SK-N-SH treated with all-trans-retinoic acid at 6 μM for 48 hours (cell line): ENCODE results near the gene MOB1A.

Source experiments
- ATAC-seq: fragments of 200-7000 bp; cut with Tn5 transposase; 3 replicates; pipeline ENCODE4 v1.9.1; 2020; ENCODE audit warnings: mild to moderate bottlenecking, moderate library complexity
- ARNTL ChIP-seq: fragments of 450-650 bp; formaldehyde crosslinking; IDR thresholded peaks from 2 replicates; pipeline ENCODE4 v1.5.0; 2020; ENCODE audit warnings: low read depth, mild to moderate bottlenecking, moderate library complexity, borderline replicate concordance
- BACH2 ChIP-seq: fragments of 250-450 bp; sonication (Bioruptor Pico); IDR thresholded peaks from 2 replicates; pipeline ENCODE4 v1.9.0; 2021; ENCODE audit warnings: mild to moderate bottlenecking, borderline replicate concordance
- CREB5 ChIP-seq: fragments of 250-450 bp; sonication (Bioruptor Pico); IDR thresholded peaks from 2 replicates; pipeline ENCODE4 v1.5.1; 2020; ENCODE audit warnings: low read depth, mild to moderate bottlenecking, moderate library complexity
- CSDC2 ChIP-seq: fragments of 250-450 bp; sonication (Bioruptor Pico); IDR thresholded peaks from 2 replicates; pipeline ENCODE4 v1.5.0; 2020; ENCODE audit warnings: mild to moderate bottlenecking, moderate library complexity
- CSRNP3 ChIP-seq: fragments of 250-450 bp; sonication (Bioruptor Pico); IDR thresholded peaks from 2 replicates; pipeline ENCODE4 v1.5.1; 2021; ENCODE audit warnings: mild to moderate bottlenecking, moderate library complexity
- ESRRG ChIP-seq: fragments of 250-450 bp; sonication (Bioruptor Pico); IDR thresholded peaks from 2 replicates; pipeline ENCODE4 v1.6.1; 2021; ENCODE audit warnings: mild to moderate bottlenecking
- GLIS3 ChIP-seq: fragments of 250-450 bp; sonication (Bioruptor Pico); IDR thresholded peaks from 2 replicates; pipeline ENCODE4 v1.5.0; 2020; ENCODE audit warnings: mild to moderate bottlenecking, moderate library complexity
- ISL1 ChIP-seq: fragments of 250-450 bp; sonication (Bioruptor Pico); IDR thresholded peaks from 2 replicates; pipeline ENCODE4 v2.1.2; 2022; ENCODE audit warnings: mild to moderate bottlenecking, moderate library complexity
- OSR1 ChIP-seq: fragments of 250-450 bp; sonication (Bioruptor Pico); IDR thresholded peaks from 2 replicates; pipeline ENCODE4 v1.8.0; 2022; ENCODE audit warnings: moderate library complexity, mild to moderate bottlenecking, inconsistent platforms
- PATZ1 ChIP-seq: fragments of 250-450 bp; sonication (Bioruptor Pico); IDR thresholded peaks from 2 replicates; pipeline ENCODE4 v1.8.0; 2020; ENCODE audit warnings: mild to moderate bottlenecking, moderate library complexity, borderline replicate concordance
- PPARA ChIP-seq: fragments of 250-450 bp; sonication (Bioruptor Pico); IDR thresholded peaks from 2 replicates; pipeline ENCODE4 v1.5.0; 2020; ENCODE audit warnings: mild to moderate bottlenecking, borderline replicate concordance
- RARB ChIP-seq: fragments of 250-450 bp; sonication (Bioruptor Pico); IDR thresholded peaks from 2 replicates; pipeline ENCODE4 v1.8.0; 2021; ENCODE audit warnings: mild to moderate bottlenecking, moderate library complexity
- SNAI2 ChIP-seq: fragments of 250-450 bp; sonication (Bioruptor Pico); IDR thresholded peaks from 2 replicates; pipeline ENCODE4 v1.5.0; 2020; ENCODE audit warnings: mild to moderate bottlenecking, moderate library complexity
- TOX ChIP-seq: fragments of 250-450 bp; sonication (Bioruptor Pico); IDR thresholded peaks from 2 replicates; pipeline ENCODE4 v1.8.0; 2021; ENCODE audit warnings: mild to moderate bottlenecking, moderate library complexity, borderline replicate concordance
- TSHZ2 ChIP-seq: fragments of 250-450 bp; sonication (Bioruptor Pico); IDR thresholded peaks from 2 replicates; pipeline ENCODE4 v1.5.0; 2020; ENCODE audit warnings: mild to moderate bottlenecking, moderate library complexity
- ZC3H10 ChIP-seq: fragments of 250-450 bp; sonication (Bioruptor Pico); IDR thresholded peaks from 2 replicates; pipeline ENCODE4 v1.5.1; 2021; ENCODE audit warnings: mild to moderate bottlenecking, moderate library complexity
- ZFP3 ChIP-seq: fragments of 250-450 bp; sonication (Bioruptor Pico); IDR thresholded peaks from 2 replicates; pipeline ENCODE4 v1.5.0; 2020; ENCODE audit warnings: mild to moderate bottlenecking, moderate library complexity
- ZFP30 ChIP-seq: fragments of 450-650 bp; formaldehyde crosslinking; IDR thresholded peaks from 2 replicates; pipeline ENCODE4 v1.5.0; 2022; ENCODE audit warnings: mild to moderate bottlenecking, moderate library complexity
- ZNF565 ChIP-seq: fragments of 450-650 bp; formaldehyde crosslinking; conservative IDR thresholded peaks from 2 replicates; pipeline ENCODE4 v1.5.0; 2020; ENCODE audit warnings: low read depth, mild to moderate bottlenecking, moderate library complexity
- ZNF70 ChIP-seq: fragments of 450-650 bp; formaldehyde crosslinking; IDR thresholded peaks from 2 replicates; pipeline ENCODE4 v1.5.0; 2020; ENCODE audit warnings: mild to moderate bottlenecking, moderate library complexity
- ZNF8 ChIP-seq: fragments of 450-650 bp; formaldehyde crosslinking; IDR thresholded peaks from 2 replicates; pipeline ENCODE4 v1.5.0; 2020; ENCODE audit warnings: mild to moderate bottlenecking, moderate library complexity

MOB1A gene

GRCh38 chr2:74198461-74199274 lies 20.0 kb upstream of the MOB1A start, which contains the start of gene MTHFD2:
TSS of gene MTHFD2 (plus strand) at chr2:74198615. CDS start at chr2:74198642, 27 bp downstream.
- ATAC-seq: peak; percentile 92
- 0 out of 2 replicates have a peak, but pooled peaks have one; percentile 11 for TF ChIP-seq ZFP3 (CRISPR knock-in tag)
- no peak for TF ChIP-seq PATZ1 (CRISPR knock-in tag)
- no peak for TF ChIP-seq ZNF8 (CRISPR knock-in tag)
- TF ChIP-seq, all 23 proteins: peak for 1

GRCh38 chr2:74198023-74198460 lies 19.4 kb upstream of the MOB1A start:
- ATAC-seq: no peak
- TF ChIP-seq OSR1 (no peak), CREB5 (no peak), TOX (no peak)
- TF ChIP-seq, all 23 proteins: peak for 0

GRCh38 chr2:74197049-74197448 lies 18.4 kb upstream of the MOB1A start:
- no peak for ATAC-seq
- TF ChIP-seq GLIS3 (CRISPR knock-in tag) (no peak), CREB5 (no peak)

GRCh38 chr2:74194799-74195198 lies 16.1 kb upstream of the MOB1A start:
- ATAC-seq: no peak
- TF ChIP-seq CSRNP3 (no peak), ARNTL (CRISPR knock-in tag) (no peak), ZC3H10 (no peak), ZNF565 (CRISPR knock-in tag) (no peak), ISL1 (no peak), ZNF8 (CRISPR knock-in tag) (no peak), SNAI2 (CRISPR knock-in tag) (no peak), ZFP30 (CRISPR knock-in tag) (no peak), PATZ1 (CRISPR knock-in tag) (no peak), BACH2 (CRISPR knock-in tag) (no peak), ZFP3 (CRISPR knock-in tag) (no peak), ZNF70 (no peak), RARB (CRISPR knock-in tag) (no peak), TSHZ2 (CRISPR knock-in tag) (no peak), CSDC2 (no peak), GLIS3 (CRISPR knock-in tag) (no peak), CREB5 (no peak), PPARA (CRISPR knock-in tag) (no peak), OSR1 (no peak), ESRRG (CRISPR knock-in tag) (no peak)
